Measurements from ENCODE around the gene EVC2.

The EVC2 gene

GRCh38 chr4:5708449-5709206 is at the start of gene EVC2:
EVC2 (minus strand) TSS chr4:5708559; CDS start chr4:5708513, 46 bp downstream.
- DNase-seq = peak; percentile 82

- DNase-seq = no peak
Measured at GRCh38 chr4:5757954-5758353, 49.6 kb upstream of the EVC2 start.

- no peak for DNase-seq
Measured at GRCh38 chr4:5757536-5757935, 49.2 kb upstream of the EVC2 start.

GRCh38 chr4:5757091-5757490 is 48.7 kb upstream of the EVC2 start:
- no peak for DNase-seq

- no peak for DNase-seq
Measured at GRCh38 chr4:5756271-5756670, 47.9 kb upstream of the EVC2 start.

- no peak for DNase-seq
Measured at GRCh38 chr4:5755679-5756078, 47.3 kb upstream of the EVC2 start.

- no peak for DNase-seq
Measured at GRCh38 chr4:5755161-5755560, 46.8 kb upstream of the EVC2 start.

GRCh38 chr4:5754529-5754881 is 46.1 kb upstream of the EVC2 start:
- no peak for DNase-seq

- DNase-seq = no peak
Measured at GRCh38 chr4:5753766-5754528, 45.6 kb upstream of the EVC2 start.

GRCh38 chr4:5753366-5753765 is 45.0 kb upstream of the EVC2 start:
- no peak for DNase-seq

GRCh38 chr4:5752376-5753184 is 44.2 kb upstream of the EVC2 start:
- DNase-seq = no peak

GRCh38 chr4:5751666-5752375 is 43.5 kb upstream of the EVC2 start:
- DNase-seq = no peak

- no peak for DNase-seq
Measured at GRCh38 chr4:5750946-5751665, 42.7 kb upstream of the EVC2 start.

GRCh38 chr4:5750052-5750945 is 41.9 kb upstream of the EVC2 start:
- no peak for DNase-seq

GRCh38 chr4:5749568-5749967 is 41.2 kb upstream of the EVC2 start:
- DNase-seq = no peak

GRCh38 chr4:5747738-5748375 is 39.5 kb upstream of the EVC2 start:
- no peak for DNase-seq

- DNase-seq = no peak
Measured at GRCh38 chr4:5746829-5747737, 38.7 kb upstream of the EVC2 start.

- no peak for DNase-seq
Measured at GRCh38 chr4:5746250-5746649, 37.9 kb upstream of the EVC2 start.

- DNase-seq = no peak
Measured at GRCh38 chr4:5742968-5743367, 34.6 kb upstream of the EVC2 start.

- DNase-seq = no peak
Measured at GRCh38 chr4:5742388-5742787, 34.0 kb upstream of the EVC2 start.
